H1 (cell line): ENCODE measurements around the gene MGAT5. TPM values are rescaled to one million over a fixed set of nuclear protein-coding genes. Genes with fewer than 3 reads are reported as not detected.

Experiments
- CTCF ChIA-PET: fragments of 300-600 bp; sonication (Branson Sonifier 250); formaldehyde crosslinking; loops from one replicate; lab custom pipeline; 2021; ENCODE audit not compliant: partially characterized antibody; lab: Charles Lee
- POLR2A ChIA-PET: fragments of 300-600 bp; sonication (Branson Sonifier 250); formaldehyde crosslinking; loops from one replicate; lab custom pipeline; 2021; ENCODE audit warnings: inconsistent platforms; ENCODE audit not compliant: partially characterized antibody; lab: Charles Lee
- DNase-seq, 2 experiments: peaks; one replicate each; pipeline versions ENCODE4 v3.0.0 to v3.0.0-alpha.2; 2010 to 2022; ENCODE audit warnings: low spot score in 2 of 2, low read depth in 1 of 2, mixed read lengths in 1 of 2
- FAIRE-seq: peaks from 2 replicates; lab custom pipeline; 2011; peaks lifted over from hg19 to GRCh38; lab: Jason Lieb, UNC
- H2AFZ ChIP-seq: 2 replicates; pipeline ENCODE4 v1.8.1; 2012; ENCODE audit warnings: low read length, inconsistent platforms
- H2AK5ac ChIP-seq: 2 replicates; pipeline ENCODE4 v1.6.1; 2013; ENCODE audit warnings: low read depth, low read length
- H2BK120ac ChIP-seq: replicated peaks from 2 replicates; pipeline ENCODE3; 2013; ENCODE audit warnings: low read depth, low read length, inconsistent platforms
- H2BK12ac ChIP-seq: 2 replicates; pipeline ENCODE4 v1.6.1; 2013; ENCODE audit warnings: low read depth, low read length
- H2BK15ac ChIP-seq: 2 replicates; pipeline ENCODE4 v1.6.1; 2013; ENCODE audit warnings: low read length
- H2BK20ac ChIP-seq: 2 replicates; pipeline ENCODE4 v1.6.1; 2013; ENCODE audit warnings: low read length
- H2BK5ac ChIP-seq: 2 replicates; pipeline ENCODE4 v1.6.1; 2013; ENCODE audit warnings: low read depth, low read length
- H3K14ac ChIP-seq: 2 replicates; pipeline ENCODE4 v1.6.1; 2013; ENCODE audit warnings: inconsistent platforms; ENCODE audit not compliant: insufficient read length
- H3K18ac ChIP-seq: 2 replicates; pipeline ENCODE4 v1.6.1; 2013; ENCODE audit warnings: low read length; ENCODE audit errors: extremely low read depth
- H3K23ac ChIP-seq: 2 replicates; pipeline ENCODE4 v1.6.1; 2013; ENCODE audit warnings: inconsistent platforms; ENCODE audit not compliant: insufficient read length
- H3K23me2 ChIP-seq: 2 replicates; pipeline ENCODE4 v1.6.1; 2013; ENCODE audit warnings: low read depth, low read length
- H3K27ac ChIP-seq: 2 replicates; pipeline ENCODE4 v1.6.1; 2011; ENCODE audit warnings: low read depth, low read length, inconsistent platforms
- H3K27me3 ChIP-seq, 4 experiments: replicated peaks in 1 of 4; 1 replicate in 1 of 4; 2 replicates in 3 of 4; pipeline versions ENCODE4 v1.6.1 to v1.8.1; 2011 to 2013; ENCODE audit warnings: low read length in 3 of 4, mild to moderate bottlenecking in 3 of 4, inconsistent platforms in 2 of 4, mixed read lengths in 2 of 4, moderate library complexity in 1 of 4; ENCODE audit not compliant: control insufficient read depth in 3 of 4, insufficient read depth in 3 of 4; ENCODE audit errors: extremely low read depth in 1 of 4
- H3K36me3 ChIP-seq, 4 experiments: 2 replicates each; pipeline versions ENCODE4 v1.6.1 to v1.8.1; 2011 to 2013; ENCODE audit warnings: mild to moderate bottlenecking in 4 of 4, low read length in 3 of 4, moderate library complexity in 2 of 4, control low read depth in 1 of 4, inconsistent platforms in 1 of 4; ENCODE audit not compliant: insufficient read depth in 4 of 4, control insufficient read depth in 2 of 4
- H3K4ac ChIP-seq: replicated peaks from 2 replicates; pipeline ENCODE3; 2013; ENCODE audit warnings: low read length, low read depth, mixed read lengths, inconsistent platforms; ENCODE audit not compliant: insufficient read length
- H3K4me1 ChIP-seq, 4 experiments: replicated peaks in 1 of 4; 1 replicate in 1 of 4; 2 replicates in 3 of 4; pipeline versions ENCODE4 v1.6.1 to v1.8.1; 2011 to 2013; ENCODE audit warnings: low read length in 3 of 4, inconsistent platforms in 2 of 4, mixed read lengths in 1 of 4; ENCODE audit not compliant: insufficient read depth in 4 of 4, control insufficient read depth in 3 of 4
- H3K4me2 ChIP-seq, 2 experiments: 2 replicates each; pipeline versions ENCODE4 v1.6.1 to v1.8.1; 2011 to 2013; ENCODE audit warnings: low read depth in 2 of 2, low read length in 2 of 2, control low read depth in 1 of 2, inconsistent platforms in 1 of 2, mild to moderate bottlenecking in 1 of 2; ENCODE audit not compliant: insufficient read depth in 1 of 2
- H3K4me3 ChIP-seq, 4 experiments: fragments of 200-600, 300-600 bp in 1 of 4; sonication (generic), shearing (Covaris generic), sonication (Bioruptor Twin) in 1 of 4; 2 replicates each; pipeline versions ENCODE4 v1.5.1 to v1.8.1; 2011 to 2016; ENCODE audit warnings: low read length in 4 of 4, low read depth in 3 of 4, control low read depth in 2 of 4, inconsistent platforms in 2 of 4, mild to moderate bottlenecking in 2 of 4, mixed read lengths in 1 of 4, moderate library complexity in 1 of 4; ENCODE audit not compliant: insufficient read depth in 2 of 4; ENCODE audit errors: extremely low read depth in 1 of 4
- H3K56ac ChIP-seq: replicated peaks from 2 replicates; pipeline ENCODE3; 2013; ENCODE audit warnings: low read depth, mild to moderate bottlenecking, mixed read lengths, low read length, inconsistent platforms; ENCODE audit not compliant: insufficient read length
- H3K79me1 ChIP-seq: 2 replicates; pipeline ENCODE4 v1.6.1; 2013; ENCODE audit warnings: low read depth, low read length, control low read depth
- H3K79me2 ChIP-seq, 2 experiments: 2 replicates each; pipeline versions ENCODE4 v1.6.1 to v1.8.1; 2012 to 2013; ENCODE audit warnings: low read length in 2 of 2, mild to moderate bottlenecking in 2 of 2, inconsistent platforms in 1 of 2; ENCODE audit not compliant: insufficient read depth in 2 of 2, control insufficient read depth in 1 of 2
- H3K9ac ChIP-seq, 4 experiments: replicated peaks in 1 of 4; 1 replicate in 1 of 4; 2 replicates in 3 of 4; pipeline versions ENCODE4 v1.6.1 to v1.8.1; 2011 to 2013; ENCODE audit warnings: low read depth in 3 of 4, low read length in 3 of 4, control low read depth in 2 of 4, mild to moderate bottlenecking in 2 of 4, moderate library complexity in 2 of 4, inconsistent platforms in 1 of 4; ENCODE audit errors: extremely low read depth in 1 of 4
- H3K9me3 ChIP-seq, 2 experiments: 2 replicates each; pipeline versions ENCODE4 v1.6.1 to v1.8.1; 2012 to 2013; ENCODE audit warnings: mild to moderate bottlenecking in 2 of 2, moderate library complexity in 2 of 2, control low read depth in 1 of 2, inconsistent platforms in 1 of 2, low read depth in 1 of 2, low read length in 1 of 2, mixed read lengths in 1 of 2; ENCODE audit not compliant: insufficient read depth in 2 of 2
- H4K20me1 ChIP-seq, 2 experiments: replicated peaks in 1 of 2; 2 replicates each; pipeline versions ENCODE3 to v1.8.1; 2011 to 2013; ENCODE audit warnings: inconsistent platforms in 2 of 2, low read length in 2 of 2, mild to moderate bottlenecking in 1 of 2; ENCODE audit not compliant: insufficient read depth in 2 of 2, control insufficient read depth in 1 of 2
- H4K5ac ChIP-seq: 2 replicates; pipeline ENCODE4 v1.6.1; 2013; ENCODE audit warnings: low read length, low read depth, mixed read lengths, inconsistent platforms; ENCODE audit not compliant: insufficient read length
- H4K8ac ChIP-seq: 2 replicates; pipeline ENCODE4 v1.8.0; 2013; ENCODE audit warnings: mild to moderate bottlenecking, moderate library complexity, low read length, inconsistent platforms; ENCODE audit not compliant: insufficient read depth; ENCODE audit errors: extremely low read depth
- H4K91ac ChIP-seq: replicated peaks from 2 replicates; pipeline ENCODE3; 2013; ENCODE audit warnings: low read length, mixed read lengths, inconsistent platforms; ENCODE audit not compliant: insufficient read length
- ASH2L ChIP-seq: fragments of 200-600, 300-600 bp; sonication (generic); IDR thresholded peaks from one replicate; pipeline ENCODE4 v1.7.1; 2017; ENCODE audit warnings: low read length
- BRCA1 ChIP-seq: IDR thresholded peaks from 2 replicates; pipeline ENCODE4 v1.6.1; 2012; ENCODE audit warnings: low read depth, low read length, improper control_type of control experiment
- CEBPB ChIP-seq: IDR thresholded peaks from 2 replicates; pipeline ENCODE4 v1.6.1; 2012; ENCODE audit warnings: low read depth, low read length
- EP300 ChIP-seq, 2 experiments: IDR thresholded peaks; 1 replicate in 1 of 2; 2 replicates in 1 of 2; pipeline ENCODE4 v1.6.1; 2011 to 2012; ENCODE audit warnings: low read depth in 2 of 2, low read length in 2 of 2, mild to moderate bottlenecking in 2 of 2, borderline replicate concordance in 1 of 2, inconsistent platforms in 1 of 2, moderate library complexity in 1 of 2
- FOSL1 ChIP-seq: IDR thresholded peaks from 2 replicates; pipeline ENCODE4 v1.6.1; 2011; ENCODE audit warnings: mild to moderate bottlenecking, low read depth, low read length, moderate library complexity; ENCODE audit not compliant: insufficient read depth
- NANOG ChIP-seq: IDR thresholded peaks from 2 replicates; pipeline ENCODE4 v1.6.1; 2011; ENCODE audit warnings: low read length, low read depth, mild to moderate bottlenecking, inconsistent platforms; ENCODE audit not compliant: insufficient read depth, poor library complexity, severe bottlenecking
- POU5F1 ChIP-seq: IDR thresholded peaks from 2 replicates; pipeline ENCODE4 v1.6.1; 2011; ENCODE audit warnings: low read depth, mild to moderate bottlenecking, low read length, moderate library complexity
- RBBP5 ChIP-seq: IDR thresholded peaks from 2 replicates; pipeline ENCODE4 v1.7.1; 2012; ENCODE audit warnings: low read depth, mild to moderate bottlenecking, inconsistent platforms, low read length, moderate library complexity, borderline replicate concordance
- RNF2 ChIP-seq: fragments of 200-900, 300-1000 bp; sonication (generic); IDR thresholded peaks from 2 replicates; pipeline ENCODE4 v1.7.1; 2016; ENCODE audit warnings: borderline replicate concordance, low read depth, mild to moderate bottlenecking, antibody characterized with exemption, low read length; ENCODE audit not compliant: poor library complexity, severe bottlenecking; ENCODE audit errors: missing control alignments
- SIN3A ChIP-seq, 2 experiments: IDR thresholded peaks in 1 of 2; conservative IDR thresholded peaks in 1 of 2; 2 replicates each; pipeline ENCODE4 v1.6.1; 2011 to 2012; ENCODE audit warnings: low read length in 2 of 2, improper control_type of control experiment in 1 of 2, low read depth in 1 of 2, mild to moderate bottlenecking in 1 of 2
- SP4 ChIP-seq: IDR thresholded peaks from 2 replicates; pipeline ENCODE4 v1.6.1; 2012; ENCODE audit warnings: low read length, inconsistent platforms
- TBP ChIP-seq: IDR thresholded peaks from 2 replicates; pipeline ENCODE4 v1.6.1; 2011; ENCODE audit warnings: low read depth, low read length, improper control_type of control experiment
- YY1 ChIP-seq: IDR thresholded peaks from 2 replicates; pipeline ENCODE4 v1.6.1; 2011; ENCODE audit warnings: low read depth, mild to moderate bottlenecking, low read length
- WGBS, 2 experiments: shearing (Covaris generic) in 1 of 2; methylation state at CpG; one replicate each; pipeline versions ENCODE4 v1.1.6 to v1.1.7; 2013 to 2015; ENCODE audit warnings: low lambda C conversion rate in 2 of 2, mixed read lengths in 2 of 2, inconsistent platforms in 1 of 2, low coverage in 1 of 2, missing lambda C conversion rate in 1 of 2; ENCODE audit not compliant: insufficient replicate concordance in 2 of 2, insufficient coverage in 1 of 2, insufficient read length in 1 of 2; ENCODE audit errors: extremely low coverage in 1 of 2, missing lambda C conversion rate in 1 of 2; 5-methylcytosine and 5-hydroxymethylcytosine counted together
- polyA plus RNA-seq, 7 experiments: library from polyadenylated mRNA; depleted of rRNA in 3 of 7; stranded (reverse) in 5 of 7; unstranded in 2 of 7; fragments of >200 nt in 5 of 7; fragments of 200-250 nt in 2 of 7; gene quantifications; 1 replicate in 5 of 7; 2 replicates in 1 of 7; 4 replicates in 1 of 7; pipeline versions ENCODE4 v1.2.1 to v1.2.3, GENCODE V29; 2011 to 2013; ENCODE audit warnings: missing spikeins in 2 of 7, mixed read lengths in 2 of 7
- total RNA-seq: library from RNA; stranded (reverse); fragmentation: NEBNext Ultra II Directional; extraction: Animal tissue kit (Norgen Biotek cat#: 25700); gene quantifications from 2 replicates; pipeline ENCODE4 v1.2.1, GENCODE V29; 2021

MGAT5 gene
- total and polyA plus RNA-seq, 2 of the 8 experiments (the other 6 are each of a cell fraction or from before 2014, with no cell fraction given) = 11.2 to 49.2 TPM

DNA sequence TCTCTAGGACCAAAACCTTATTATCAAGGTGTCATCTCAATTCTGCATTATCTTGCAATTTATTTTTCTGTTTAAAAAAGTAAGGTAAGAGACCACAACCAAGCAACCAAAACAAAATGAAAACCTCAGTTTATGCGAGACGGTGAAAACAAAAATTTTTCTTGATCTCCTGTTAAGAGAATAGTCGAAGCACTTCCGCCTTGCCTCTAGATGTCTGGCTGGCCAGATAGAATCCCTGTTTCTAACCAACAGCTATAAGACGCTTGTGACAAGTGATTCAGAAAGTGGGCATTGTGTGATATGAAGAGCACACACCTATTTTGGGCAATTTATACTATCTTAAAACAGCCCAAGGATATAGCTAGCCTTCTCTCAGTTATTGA is 51.2 kb downstream of the MGAT5 start:
- H3K27ac ChIP-seq = no peak overlapping the region
- FAIRE-seq = no peak
- TF ChIP-seq TBP = no peak
- no peak for TF ChIP-seq RNF2
- no peak for TF ChIP-seq NANOG
- TF ChIP-seq POU5F1 = no peak
- TF ChIP-seq FOSL1 = no peak
- TF ChIP-seq SIN3A (conservative IDR thresholded peaks at IDR 0.05 in 1 of 2, IDR thresholded peaks at IDR 0.05 in 1 of 2; ENCODE audit: low read depth in 1 of 2, low read length in 2 of 2) = no peak
- TF ChIP-seq YY1 = no peak
- no peak for TF ChIP-seq CEBPB
- no peak for TF ChIP-seq ASH2L
- no peak for TF ChIP-seq EP300 (IDR thresholded peaks at IDR 0.05; ENCODE audit: borderline replicate concordance in 1 of 2, low read depth in 2 of 2, low read length in 2 of 2)
- TF ChIP-seq BRCA1 = no peak
- TF ChIP-seq SP4 = no peak
- no peak for TF ChIP-seq RBBP5

More for the DNA sequence above, 51.2 kb downstream of the MGAT5 start:
- H2BK15ac ChIP-seq = no peak overlapping the region
- no peak overlapping the region for H3K56ac ChIP-seq
- 94% methylated on average over 5 of the region's 5 CpGs; no CpG with 5 or more reads in 1 of the 2 experiments for WGBS, 2 experiments
- no peak overlapping the region for H3K18ac ChIP-seq
- H2BK20ac ChIP-seq = no peak overlapping the region
- CTCF ChIA-PET = interaction anchor here (0.5 to 1.5 kb wide), 3 partner anchors 59 to 367 kb away, joined by 3 read pairs; no protein-coding TSS in a partner anchor
- H3K4me2 ChIP-seq = no peak overlapping the region
- H2AK5ac ChIP-seq = no peak overlapping the region
- no peak overlapping the region for H3K9ac ChIP-seq
- no peaks in the 10 kb centered on the region for H3K9me3 ChIP-seq
- H4K5ac ChIP-seq = no peak overlapping the region
- no peak overlapping the region for H2AFZ ChIP-seq
- H3K79me2 ChIP-seq = 0 out of 4 replicates have a peak, but pooled peaks cover 0 to 8% of the 10 kb centered on the region in 2 experiments
- no peak for DNase-seq
- no peaks in the 10 kb centered on the region for H3K36me3 ChIP-seq
- no peak overlapping the region for H2BK5ac ChIP-seq
- H4K20me1 ChIP-seq = peaks cover 0 to 1% of the 10 kb centered on the region in 2 experiments
- no peaks in the 10 kb centered on the region; the same call in 1 of the 2 replicates for H3K23me2 ChIP-seq
- H3K4ac ChIP-seq = no peak overlapping the region
- POLR2A ChIA-PET = no interaction called here
- peaks cover 0 to 4% (median 3%) of the 10 kb centered on the region in 4 experiments; a peak in 3 of 7 replicates for H3K4me1 ChIP-seq
- no peak overlapping the region for H4K8ac ChIP-seq
- no peak overlapping the region for H3K23ac ChIP-seq
- no peaks in the 10 kb centered on the region; the same call in 1 of the 2 replicates for H3K79me1 ChIP-seq
- H3K4me3 ChIP-seq = no peak overlapping the region
- no peak overlapping the region for H2BK12ac ChIP-seq
- no peak overlapping the region for H4K91ac ChIP-seq
- H2BK120ac ChIP-seq = no peak overlapping the region
- H3K14ac ChIP-seq = no peak overlapping the region
- H3K27me3 ChIP-seq = no peaks in the 10 kb centered on the region
